HEK293T (cell line): ENCODE measurements around the gene FCER1G.
A peak's percentile ranks its signal among the peaks of the same experiment; 100 is the strongest.

ENCODE experiments used
- CTCF ChIA-PET: fragments of 350-600 bp; formaldehyde crosslinking; extraction: SDS; loops from one replicate; lab custom pipeline; 2021; ENCODE audit warnings: antibody characterized with exemption, inconsistent platforms; lab: Yijun Ruan, JAX
- POLR2A ChIA-PET: fragments of 350-600 bp; formaldehyde crosslinking; extraction: SDS; loops from one replicate; lab custom pipeline; 2020; ENCODE audit warnings: antibody characterized with exemption, inconsistent platforms; lab: Yijun Ruan, JAX
- DNase-seq: peaks from one replicate; pipeline ENCODE4 v3.0.0; 2012; ENCODE audit warnings: mixed read lengths; ENCODE audit errors: extremely low spot score
- ARNT ChIP-seq: fragments of 450-650 bp; IDR thresholded peaks from 2 replicates; pipeline ENCODE4 v1.6.1; 2017; ENCODE audit warnings: mild to moderate bottlenecking
- BHLHE40 ChIP-seq: fragments of 450-650 bp; IDR thresholded peaks from 2 replicates; pipeline ENCODE4 v1.6.1; 2016; ENCODE audit warnings: mild to moderate bottlenecking, moderate library complexity, borderline replicate concordance
- CTBP1 ChIP-seq: fragments of 450-650 bp; IDR thresholded peaks from 2 replicates; pipeline ENCODE4 v1.6.1; 2016; ENCODE audit warnings: borderline replicate concordance
- ELF4 ChIP-seq: fragments of 450-650 bp; IDR thresholded peaks from 2 replicates; pipeline ENCODE4 v1.6.1; 2017; ENCODE audit warnings: antibody characterized with exemption
- FOXA1 ChIP-seq: fragments of 450-650 bp; IDR thresholded peaks from 2 replicates; pipeline ENCODE4 v1.6.1; 2016; ENCODE audit warnings: mild to moderate bottlenecking
- FOXK2 ChIP-seq: fragments of 450-650 bp; IDR thresholded peaks from 2 replicates; pipeline ENCODE4 v1.6.1; 2016; ENCODE audit warnings: mild to moderate bottlenecking
- FOXM1 ChIP-seq: fragments of 450-650 bp; IDR thresholded peaks from 2 replicates; pipeline ENCODE4 v1.6.1; 2017; ENCODE audit warnings: mild to moderate bottlenecking, borderline replicate concordance
- HDGF ChIP-seq: fragments of 450-650 bp; IDR thresholded peaks from 2 replicates; pipeline ENCODE4 v1.6.1; 2017; ENCODE audit warnings: antibody characterized with exemption, borderline replicate concordance
- L3MBTL2 ChIP-seq: fragments of 450-650 bp; conservative IDR thresholded peaks from 2 replicates; pipeline ENCODE4 v1.6.1; 2016; ENCODE audit warnings: mild to moderate bottlenecking
- LEF1 ChIP-seq: fragments of 450-650 bp; IDR thresholded peaks from 2 replicates; pipeline ENCODE4 v1.6.1; 2017; ENCODE audit warnings: mild to moderate bottlenecking, borderline replicate concordance
- NFRKB ChIP-seq: fragments of 450-650 bp; IDR thresholded peaks from 2 replicates; pipeline ENCODE4 v1.6.1; 2016; ENCODE audit warnings: mild to moderate bottlenecking, moderate library complexity
- PKNOX1 ChIP-seq: fragments of 450-650 bp; IDR thresholded peaks from 2 replicates; pipeline ENCODE4 v1.6.1; 2016
- SP1 ChIP-seq: fragments of 450-650 bp; IDR thresholded peaks from 2 replicates; pipeline ENCODE4 v1.6.1; 2017
- SUZ12 ChIP-seq: fragments of 450-650 bp; IDR thresholded peaks from 2 replicates; pipeline ENCODE4 v1.6.1; 2016; ENCODE audit warnings: mild to moderate bottlenecking
- TARDBP ChIP-seq: fragments of 450-650 bp; IDR thresholded peaks from 2 replicates; pipeline ENCODE4 v1.6.1; 2016
- ZNF384 ChIP-seq: fragments of 450-650 bp; IDR thresholded peaks from 2 replicates; pipeline ENCODE4 v1.6.1; 2016

The FCER1G gene

GRCh38 chr1:161259765-161260164 is 44.7 kb downstream of the FCER1G start:
- ChIA-PET POLR2A (no interaction called here), CTCF (interaction anchor here (1.1 to 1.2 kb wide), 2 partner anchors 31 to 122 kb away, joined by 3 read pairs; no protein-coding TSS in a partner anchor)
- no peak for TF ChIP-seq FOXA1
- no peak for TF ChIP-seq TARDBP
- TF ChIP-seq ZNF384, result no peak
- no peak for TF ChIP-seq SP1
- no peak for TF ChIP-seq LEF1
- no peak for TF ChIP-seq FOXM1
- TF ChIP-seq NFRKB, result no peak
- no peak for TF ChIP-seq ARNT
- no peak for TF ChIP-seq PKNOX1
- no peak for TF ChIP-seq ELF4
- DNase-seq, result no peak

GRCh38 chr1:161260376-161261260 is 45.5 kb downstream of the FCER1G start:
- TF ChIP-seq HDGF, result no peak
- TF ChIP-seq NFRKB, result no peak
- no peak for TF ChIP-seq ARNT
- TF ChIP-seq CTBP1, result no peak
- TF ChIP-seq LEF1, result no peak
- no peak for TF ChIP-seq PKNOX1
- TF ChIP-seq TARDBP, result no peak
- no peak for TF ChIP-seq SP1
- TF ChIP-seq FOXK2, result no peak
- no peak for TF ChIP-seq ELF4
- no peak for TF ChIP-seq SUZ12
- TF ChIP-seq FOXM1, result no peak
- TF ChIP-seq ZNF384, result no peak
- no peak for TF ChIP-seq BHLHE40
- ChIA-PET POLR2A (no interaction called here), CTCF (interaction anchor here (1.1 to 1.2 kb wide), 2 partner anchors 31 to 121 kb away, joined by 3 read pairs; no protein-coding TSS in a partner anchor)

GRCh38 chr1:161261261-161262235 is 46.5 kb downstream of the FCER1G start:
- TF ChIP-seq CTBP1 (no peak), PKNOX1 (peak; percentile 24; the same call in 1 of the 2 replicates)
- ChIA-PET CTCF (no interaction called here), POLR2A (interaction anchor here (0.9 kb wide), 1 partner anchor 36 kb away, joined by 3 read pairs; the partner anchor contains the start of gene TOMM40L)
- no peak for DNase-seq

More at GRCh38 chr1:161260376-161261260, 45.5 kb downstream of the FCER1G start:
- no peak for DNase-seq

GRCh38 chr1:161265305-161265704 is 50.2 kb downstream of the FCER1G start:
- no peak for TF ChIP-seq TARDBP
- no peak for TF ChIP-seq ARNT
- TF ChIP-seq PKNOX1, result no peak
- TF ChIP-seq BHLHE40, result no peak
- no peak for TF ChIP-seq FOXK2
- TF ChIP-seq SP1, result no peak
- TF ChIP-seq ELF4, result no peak
- TF ChIP-seq ZNF384, result no peak
- no peak for TF ChIP-seq SUZ12
- no peak for TF ChIP-seq CTBP1
- TF ChIP-seq L3MBTL2, result no peak
- TF ChIP-seq LEF1, result no peak
- TF ChIP-seq FOXA1, result no peak
- no peak for TF ChIP-seq HDGF
- TF ChIP-seq FOXM1, result no peak
- TF ChIP-seq NFRKB, result no peak
- POLR2A ChIA-PET, result no interaction called here
- CTCF ChIA-PET, result interaction anchor here (1.2 kb wide), 1 partner anchor 117 kb away, joined by 3 read pairs; no protein-coding TSS in a partner anchor
- DNase-seq, result no peak

- POLR2A ChIA-PET, result no interaction called here
- no peak for DNase-seq
- TF ChIP-seq FOXK2, result no peak
- TF ChIP-seq LEF1, result no peak
- TF ChIP-seq BHLHE40, result no peak
- TF ChIP-seq FOXM1, result no peak
- TF ChIP-seq SP1, result no peak
- no peak for TF ChIP-seq L3MBTL2
- TF ChIP-seq NFRKB, result no peak
- TF ChIP-seq ARNT, result no peak
- no peak for TF ChIP-seq FOXA1
- no peak for TF ChIP-seq HDGF
- TF ChIP-seq SUZ12, result no peak
- TF ChIP-seq ELF4, result no peak
- no peak for TF ChIP-seq TARDBP
- TF ChIP-seq CTBP1, result no peak
- TF ChIP-seq PKNOX1, result no peak
- no peak for TF ChIP-seq ZNF384
- CTCF ChIA-PET, result interaction anchor here (0.7 to 1.2 kb wide), 3 partner anchors 25 to 116 kb away, joined by 3 to 4 read pairs (median 3); partner anchors contain the start of gene TOMM40L
These were observed 51.1 kb downstream of the FCER1G start for GRCh38 chr1:161266202-161266601.
